WTC11 (cell line): ENCODE data around the gene MYRF. TPM values are rescaled to one million over a fixed set of nuclear protein-coding genes. Genes with fewer than 3 reads are reported as not detected.

Experiments
- ATAC-seq: fragments of 200-7000 bp; cut with Tn5 transposase; 2 replicates; pipeline ENCODE4 v1.10.0; 2021; ENCODE audit warnings: mild to moderate bottlenecking, moderate library complexity
- CTCF ChIA-PET: fragments of 300-600 bp; sonication (Branson Sonifier 250); formaldehyde crosslinking; loops from one replicate; lab custom pipeline; 2021; ENCODE audit warnings: antibody characterized with exemption; lab: Charles Lee
- POLR2A ChIA-PET: fragments of 350-600 bp; sonication (Branson Sonifier 250); formaldehyde crosslinking; loops from one replicate; lab custom pipeline; 2021; ENCODE audit warnings: antibody characterized with exemption; lab: Charles Lee
- DNase-seq: peaks from one replicate; pipeline ENCODE4 v3.0.0; 2021; ENCODE audit warnings: low spot score
- H3K27ac Mint-ChIP-seq: 2 replicates; pipeline ENCODE4 v1.8.0; 2021; ENCODE audit warnings: mixed read lengths
- H3K27me3 Mint-ChIP-seq: 2 replicates; pipeline ENCODE4 v1.8.0; 2021; ENCODE audit warnings: low read depth, mild to moderate bottlenecking, moderate library complexity, mixed read lengths
- H3K36me3 Mint-ChIP-seq: 2 replicates; pipeline ENCODE4 v1.8.0; 2021; ENCODE audit warnings: mixed read lengths
- H3K4me1 Mint-ChIP-seq: 2 replicates; pipeline ENCODE4 v1.8.0; 2022; ENCODE audit warnings: mixed read lengths
- H3K4me3 Mint-ChIP-seq: 2 replicates; pipeline ENCODE4 v1.8.0; 2021; ENCODE audit warnings: mild to moderate bottlenecking, moderate library complexity, mixed read lengths
- H3K9me3 Mint-ChIP-seq: 2 replicates; pipeline ENCODE4 v1.8.0; 2021; ENCODE audit warnings: mixed read lengths
- CREB1 ChIP-seq: sonication (generic); formaldehyde crosslinking; IDR thresholded peaks from 2 replicates; pipeline ENCODE4 v1.8.0; 2023; ENCODE audit warnings: mild to moderate bottlenecking, missing genetic modification reagents
- EMX1 ChIP-seq: fragments of 250-450 bp; sonication (Bioruptor Pico); IDR thresholded peaks from 2 replicates; pipeline ENCODE4 v1.8.0; 2021; ENCODE audit warnings: mild to moderate bottlenecking
- IRF2 ChIP-seq: sonication (generic); formaldehyde crosslinking; IDR thresholded peaks from 2 replicates; pipeline ENCODE4 v1.8.0; 2022; ENCODE audit warnings: low read depth, missing genetic modification reagents, borderline replicate concordance
- NFATC4 ChIP-seq: fragments of 250-450 bp; sonication (Bioruptor Pico); IDR thresholded peaks from 2 replicates; pipeline ENCODE4 v1.9.0; 2021; ENCODE audit warnings: mild to moderate bottlenecking
- NFE2L1 ChIP-seq: sonication (generic); formaldehyde crosslinking; IDR thresholded peaks from 2 replicates; pipeline ENCODE4 v1.8.1; 2023; ENCODE audit warnings: missing genetic modification reagents
- NR1H2 ChIP-seq: sonication (generic); formaldehyde crosslinking; IDR thresholded peaks from 2 replicates; pipeline ENCODE4 v1.9.0; 2021; ENCODE audit warnings: mild to moderate bottlenecking, moderate library complexity, missing genetic modification reagents
- PRRX2 ChIP-seq: fragments of 250-450 bp; sonication (Bioruptor Pico); IDR thresholded peaks from 2 replicates; pipeline ENCODE4 v1.8.0; 2021; ENCODE audit warnings: mild to moderate bottlenecking
- RORB ChIP-seq: fragments of 250-450 bp; sonication (Bioruptor Pico); IDR thresholded peaks from 2 replicates; pipeline ENCODE4 v1.9.0; 2021; ENCODE audit warnings: mild to moderate bottlenecking
- SP1 ChIP-seq: sonication (generic); formaldehyde crosslinking; conservative IDR thresholded peaks from 2 replicates; pipeline ENCODE4 v1.8.1; 2022; ENCODE audit warnings: missing genetic modification reagents
- TEAD4 ChIP-seq: sonication (generic); formaldehyde crosslinking; IDR thresholded peaks from 2 replicates; pipeline ENCODE4 v1.8.0; 2022; ENCODE audit warnings: mild to moderate bottlenecking, missing genetic modification reagents
- ZBTB21 ChIP-seq: sonication (generic); formaldehyde crosslinking; IDR thresholded peaks from 2 replicates; pipeline ENCODE4 v1.8.1; 2023; ENCODE audit warnings: mild to moderate bottlenecking, missing genetic modification reagents, borderline replicate concordance
- ZNF121 ChIP-seq: sonication (generic); formaldehyde crosslinking; IDR thresholded peaks from 2 replicates; pipeline ENCODE4 v1.8.0; 2023; ENCODE audit warnings: missing genetic modification reagents
- ZNF232 ChIP-seq: sonication (generic); formaldehyde crosslinking; IDR thresholded peaks from 2 replicates; pipeline ENCODE4 v1.8.0; 2022; ENCODE audit warnings: mild to moderate bottlenecking, missing genetic modification reagents
- ZNF416 ChIP-seq: fragments of 250-450 bp; sonication (Bioruptor Pico); IDR thresholded peaks from 2 replicates; pipeline ENCODE4 v1.9.0; 2021; ENCODE audit warnings: mild to moderate bottlenecking, inconsistent platforms
- total RNA-seq: library from RNA; stranded (reverse); gene quantifications from 3 replicates; pipeline ENCODE4 v1.2.3, GENCODE V29; 2021
- TF ChIP-seq, protein P1 (sequence below): sonication (generic); formaldehyde crosslinking; IDR thresholded peaks from 2 replicates; pipeline ENCODE4 v1.8.0; 2023; ENCODE audit warnings: missing genetic modification reagents, mild to moderate bottlenecking, borderline replicate concordance
- TF ChIP-seq, protein P2 (sequence below): fragments of 200-600 bp; IDR thresholded peaks from 2 replicates; pipeline ENCODE4 v1.8.0; 2022; ENCODE audit warnings: antibody characterized with exemption
- TF ChIP-seq, protein P3 (sequence below): fragments of 250-450 bp; sonication (Bioruptor Pico); IDR thresholded peaks from 2 replicates; pipeline ENCODE4 v1.9.0; 2021; ENCODE audit warnings: moderate library complexity, mild to moderate bottlenecking, inconsistent platforms, borderline replicate concordance
- TF ChIP-seq, protein P4 (sequence below): sonication (generic); formaldehyde crosslinking; IDR thresholded peaks from 2 replicates; pipeline ENCODE4 v1.8.1; 2022; ENCODE audit warnings: low read depth, missing genetic modification reagents, borderline replicate concordance
- TF ChIP-seq, protein P5 (sequence below): sonication (generic); formaldehyde crosslinking; IDR thresholded peaks from 2 replicates; pipeline ENCODE4 v1.8.1; 2023; ENCODE audit warnings: mild to moderate bottlenecking, moderate library complexity, missing genetic modification reagents
- TF ChIP-seq, protein P6 (sequence below): sonication (generic); formaldehyde crosslinking; IDR thresholded peaks from 2 replicates; pipeline ENCODE4 v1.8.1; 2022; ENCODE audit warnings: mild to moderate bottlenecking, moderate library complexity, missing genetic modification reagents

The MYRF gene
- total RNA-seq, 1 experiment from 2014 or later, result 5.9 TPM

DNA sequence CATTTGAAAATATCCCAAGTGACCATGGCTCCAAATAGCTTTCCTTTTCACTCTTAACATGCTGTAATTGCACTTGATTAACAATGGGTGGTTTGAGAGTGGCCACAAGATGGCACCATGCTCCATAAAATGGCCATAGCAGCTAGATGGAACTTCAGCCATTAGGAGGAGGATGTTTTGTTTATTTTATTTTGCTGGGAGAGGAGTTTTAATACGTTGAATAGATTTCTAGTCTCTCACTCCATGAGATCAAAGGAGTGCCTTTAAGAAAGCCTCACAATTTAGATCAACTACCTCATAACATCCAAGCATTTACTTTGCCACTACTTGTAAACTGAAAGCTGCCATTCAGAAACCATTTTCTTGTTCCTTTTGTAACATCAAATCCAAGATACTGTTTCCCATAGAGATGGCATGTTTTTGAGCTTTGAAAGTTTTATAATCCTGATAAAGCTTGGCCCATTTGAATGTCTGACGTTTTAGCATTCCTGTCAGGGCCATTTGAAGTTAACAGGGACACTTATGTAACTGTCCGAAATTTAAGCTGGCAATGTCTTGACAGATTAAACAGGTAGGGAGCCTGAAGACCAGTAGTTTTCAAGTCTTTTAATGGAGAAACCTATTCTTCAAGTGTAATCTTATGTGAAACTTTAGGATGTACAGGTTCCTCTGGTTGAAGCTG, 45.0 kb downstream of the MYRF start:
- Mint-ChIP-seq H3K27me3 (no peaks in the 10 kb centered on the region), H3K9me3 (no peaks in the 10 kb centered on the region), H3K36me3 (peaks cover 39% of the 10 kb centered on the region), H3K4me3 (no peak overlapping the region), H3K27ac (peak overlapping the region; percentile 2), H3K4me1 (peaks cover 15% of the 10 kb centered on the region)
- CTCF ChIA-PET, result interaction anchor here (0.6 to 4.6 kb wide), 44 partner anchors 8 to 515 kb away, joined by 3 to 64 read pairs (median 4); partner anchors contain the start of genes FADS1 and FADS2
- POLR2A ChIA-PET, result interaction anchor here (0.5 to 1.9 kb wide), 6 partner anchors 9 to 72 kb away, joined by 3 to 25 read pairs (median 4); no protein-coding TSS in a partner anchor
- ATAC-seq (peak; percentile 9; the same call in 1 of the 2 replicates), DNase-seq (peak; percentile 70)
- TF ChIP-seq ZNF121 (CRISPR knock-in tag) (0 out of 2 replicates have a peak, but pooled peaks have one; percentile 15), CREB1 (CRISPR knock-in tag) (no peak), NR1H2 (CRISPR knock-in tag) (no peak), EMX1 (CRISPR knock-in tag) (no peak), RORB (CRISPR knock-in tag) (0 out of 2 replicates have a peak, but pooled peaks have one; percentile 19), NFATC4 (CRISPR knock-in tag) (peak; percentile 12; the same call in 1 of the 2 replicates), ZNF416 (CRISPR knock-in tag) (no peak), NFE2L1 (CRISPR knock-in tag) (no peak)
- TF ChIP-seq, protein P1, sequence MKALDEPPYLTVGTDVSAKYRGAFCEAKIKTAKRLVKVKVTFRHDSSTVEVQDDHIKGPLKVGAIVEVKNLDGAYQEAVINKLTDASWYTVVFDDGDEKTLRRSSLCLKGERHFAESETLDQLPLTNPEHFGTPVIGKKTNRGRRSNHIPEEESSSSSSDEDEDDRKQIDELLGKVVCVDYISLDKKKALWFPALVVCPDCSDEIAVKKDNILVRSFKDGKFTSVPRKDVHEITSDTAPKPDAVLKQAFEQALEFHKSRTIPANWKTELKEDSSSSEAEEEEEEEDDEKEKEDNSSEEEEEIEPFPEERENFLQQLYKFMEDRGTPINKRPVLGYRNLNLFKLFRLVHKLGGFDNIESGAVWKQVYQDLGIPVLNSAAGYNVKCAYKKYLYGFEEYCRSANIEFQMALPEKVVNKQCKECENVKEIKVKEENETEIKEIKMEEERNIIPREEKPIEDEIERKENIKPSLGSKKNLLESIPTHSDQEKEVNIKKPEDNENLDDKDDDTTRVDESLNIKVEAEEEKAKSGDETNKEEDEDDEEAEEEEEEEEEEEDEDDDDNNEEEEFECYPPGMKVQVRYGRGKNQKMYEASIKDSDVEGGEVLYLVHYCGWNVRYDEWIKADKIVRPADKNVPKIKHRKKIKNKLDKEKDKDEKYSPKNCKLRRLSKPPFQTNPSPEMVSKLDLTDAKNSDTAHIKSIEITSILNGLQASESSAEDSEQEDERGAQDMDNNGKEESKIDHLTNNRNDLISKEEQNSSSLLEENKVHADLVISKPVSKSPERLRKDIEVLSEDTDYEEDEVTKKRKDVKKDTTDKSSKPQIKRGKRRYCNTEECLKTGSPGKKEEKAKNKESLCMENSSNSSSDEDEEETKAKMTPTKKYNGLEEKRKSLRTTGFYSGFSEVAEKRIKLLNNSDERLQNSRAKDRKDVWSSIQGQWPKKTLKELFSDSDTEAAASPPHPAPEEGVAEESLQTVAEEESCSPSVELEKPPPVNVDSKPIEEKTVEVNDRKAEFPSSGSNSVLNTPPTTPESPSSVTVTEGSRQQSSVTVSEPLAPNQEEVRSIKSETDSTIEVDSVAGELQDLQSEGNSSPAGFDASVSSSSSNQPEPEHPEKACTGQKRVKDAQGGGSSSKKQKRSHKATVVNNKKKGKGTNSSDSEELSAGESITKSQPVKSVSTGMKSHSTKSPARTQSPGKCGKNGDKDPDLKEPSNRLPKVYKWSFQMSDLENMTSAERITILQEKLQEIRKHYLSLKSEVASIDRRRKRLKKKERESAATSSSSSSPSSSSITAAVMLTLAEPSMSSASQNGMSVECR (CRISPR knock-in tag), result no peak
- TF ChIP-seq, protein P2, sequence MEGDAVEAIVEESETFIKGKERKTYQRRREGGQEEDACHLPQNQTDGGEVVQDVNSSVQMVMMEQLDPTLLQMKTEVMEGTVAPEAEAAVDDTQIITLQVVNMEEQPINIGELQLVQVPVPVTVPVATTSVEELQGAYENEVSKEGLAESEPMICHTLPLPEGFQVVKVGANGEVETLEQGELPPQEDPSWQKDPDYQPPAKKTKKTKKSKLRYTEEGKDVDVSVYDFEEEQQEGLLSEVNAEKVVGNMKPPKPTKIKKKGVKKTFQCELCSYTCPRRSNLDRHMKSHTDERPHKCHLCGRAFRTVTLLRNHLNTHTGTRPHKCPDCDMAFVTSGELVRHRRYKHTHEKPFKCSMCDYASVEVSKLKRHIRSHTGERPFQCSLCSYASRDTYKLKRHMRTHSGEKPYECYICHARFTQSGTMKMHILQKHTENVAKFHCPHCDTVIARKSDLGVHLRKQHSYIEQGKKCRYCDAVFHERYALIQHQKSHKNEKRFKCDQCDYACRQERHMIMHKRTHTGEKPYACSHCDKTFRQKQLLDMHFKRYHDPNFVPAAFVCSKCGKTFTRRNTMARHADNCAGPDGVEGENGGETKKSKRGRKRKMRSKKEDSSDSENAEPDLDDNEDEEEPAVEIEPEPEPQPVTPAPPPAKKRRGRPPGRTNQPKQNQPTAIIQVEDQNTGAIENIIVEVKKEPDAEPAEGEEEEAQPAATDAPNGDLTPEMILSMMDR, result peak; percentile 36; the same call in 1 of the 2 replicates
- TF ChIP-seq, protein P3, sequence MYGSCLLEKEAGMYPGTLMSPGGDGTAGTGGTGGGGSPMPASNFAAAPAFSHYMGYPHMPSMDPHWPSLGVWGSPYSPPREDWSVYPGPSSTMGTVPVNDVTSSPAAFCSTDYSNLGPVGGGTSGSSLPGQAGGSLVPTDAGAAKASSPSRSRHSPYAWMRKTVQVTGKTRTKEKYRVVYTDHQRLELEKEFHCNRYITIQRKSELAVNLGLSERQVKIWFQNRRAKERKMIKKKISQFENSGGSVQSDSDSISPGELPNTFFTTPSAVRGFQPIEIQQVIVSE, result no peak

DNA sequence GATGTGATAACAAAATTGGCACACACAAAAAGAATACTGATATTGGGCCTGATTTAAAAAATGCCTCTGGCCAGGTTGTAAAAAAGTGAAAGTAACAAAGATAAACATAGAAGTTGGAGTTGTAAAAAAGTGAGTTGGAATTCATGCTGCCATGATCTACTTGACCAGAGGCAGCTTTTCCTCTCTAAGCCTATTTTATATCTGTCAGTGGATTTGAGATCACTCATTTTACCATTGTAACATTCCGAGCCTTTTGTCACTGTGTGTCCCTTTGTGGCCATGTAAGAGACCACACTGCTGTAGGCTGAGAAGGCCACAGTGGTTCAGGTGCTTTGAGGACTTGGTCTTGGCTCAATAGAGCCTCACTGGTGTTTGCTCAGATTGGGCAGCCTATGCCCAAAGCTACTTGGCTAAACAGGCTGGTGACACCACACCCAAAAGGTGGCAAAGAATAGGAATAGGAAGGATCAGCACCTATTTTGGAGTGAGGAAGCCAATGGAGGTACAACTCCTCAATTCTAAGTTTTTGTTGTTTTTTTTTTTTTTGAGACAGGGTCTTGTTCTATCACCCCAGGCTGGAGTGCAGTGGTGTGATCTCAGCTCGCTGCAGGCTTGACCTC, 47.3 kb downstream of the MYRF start:
- no peak for DNase-seq
- Mint-ChIP-seq H3K27me3 (no peaks in the 10 kb centered on the region), H3K27ac (0 out of 2 replicates have a peak overlapping the region, but pooled peaks have one; percentile 68), H3K4me3 (no peak overlapping the region), H3K36me3 (peaks cover 59% of the 10 kb centered on the region), H3K4me1 (peaks cover 9% of the 10 kb centered on the region), H3K9me3 (no peaks in the 10 kb centered on the region)
- ATAC-seq, result no peak
- ChIA-PET CTCF (interaction anchor here (4.6 kb wide), 1 partner anchor 12 kb away, joined by 47 read pairs; no protein-coding TSS in a partner anchor), POLR2A (interaction anchor here (1.6 kb wide), 1 partner anchor 15 kb away, joined by 6 read pairs; no protein-coding TSS in a partner anchor)
- TF ChIP-seq ZBTB21 (no peak), PRRX2 (CRISPR knock-in tag) (no peak), IRF2 (CRISPR knock-in tag) (no peak), ZNF416 (CRISPR knock-in tag) (no peak), ZNF232 (CRISPR knock-in tag) (no peak), TEAD4 (CRISPR knock-in tag) (no peak), SP1 (no peak)
- TF ChIP-seq, protein P4, sequence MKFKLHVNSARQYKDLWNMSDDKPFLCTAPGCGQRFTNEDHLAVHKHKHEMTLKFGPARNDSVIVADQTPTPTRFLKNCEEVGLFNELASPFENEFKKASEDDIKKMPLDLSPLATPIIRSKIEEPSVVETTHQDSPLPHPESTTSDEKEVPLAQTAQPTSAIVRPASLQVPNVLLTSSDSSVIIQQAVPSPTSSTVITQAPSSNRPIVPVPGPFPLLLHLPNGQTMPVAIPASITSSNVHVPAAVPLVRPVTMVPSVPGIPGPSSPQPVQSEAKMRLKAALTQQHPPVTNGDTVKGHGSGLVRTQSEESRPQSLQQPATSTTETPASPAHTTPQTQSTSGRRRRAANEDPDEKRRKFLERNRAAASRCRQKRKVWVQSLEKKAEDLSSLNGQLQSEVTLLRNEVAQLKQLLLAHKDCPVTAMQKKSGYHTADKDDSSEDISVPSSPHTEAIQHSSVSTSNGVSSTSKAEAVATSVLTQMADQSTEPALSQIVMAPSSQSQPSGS (CRISPR knock-in tag), result no peak
- TF ChIP-seq, protein P5, sequence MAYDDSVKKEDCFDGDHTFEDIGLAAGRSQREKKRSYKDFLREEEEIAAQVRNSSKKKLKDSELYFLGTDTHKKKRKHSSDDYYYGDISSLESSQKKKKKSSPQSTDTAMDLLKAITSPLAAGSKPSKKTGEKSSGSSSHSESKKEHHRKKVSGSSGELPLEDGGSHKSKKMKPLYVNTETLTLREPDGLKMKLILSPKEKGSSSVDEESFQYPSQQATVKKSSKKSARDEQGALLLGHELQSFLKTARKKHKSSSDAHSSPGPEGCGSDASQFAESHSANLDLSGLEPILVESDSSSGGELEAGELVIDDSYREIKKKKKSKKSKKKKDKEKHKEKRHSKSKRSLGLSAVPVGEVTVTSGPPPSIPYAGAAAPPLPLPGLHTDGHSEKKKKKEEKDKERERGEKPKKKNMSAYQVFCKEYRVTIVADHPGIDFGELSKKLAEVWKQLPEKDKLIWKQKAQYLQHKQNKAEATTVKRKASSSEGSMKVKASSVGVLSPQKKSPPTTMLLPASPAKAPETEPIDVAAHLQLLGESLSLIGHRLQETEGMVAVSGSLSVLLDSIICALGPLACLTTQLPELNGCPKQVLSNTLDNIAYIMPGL (CRISPR knock-in tag), result no peak
- TF ChIP-seq, protein P6, sequence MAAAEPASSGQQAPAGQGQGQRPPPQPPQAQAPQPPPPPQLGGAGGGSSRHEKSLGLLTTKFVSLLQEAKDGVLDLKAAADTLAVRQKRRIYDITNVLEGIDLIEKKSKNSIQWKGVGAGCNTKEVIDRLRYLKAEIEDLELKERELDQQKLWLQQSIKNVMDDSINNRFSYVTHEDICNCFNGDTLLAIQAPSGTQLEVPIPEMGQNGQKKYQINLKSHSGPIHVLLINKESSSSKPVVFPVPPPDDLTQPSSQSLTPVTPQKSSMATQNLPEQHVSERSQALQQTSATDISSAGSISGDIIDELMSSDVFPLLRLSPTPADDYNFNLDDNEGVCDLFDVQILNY (CRISPR knock-in tag), result no peak
- TF ChIP-seq, protein P2, result no peak
